ENCODE data around the gene OR8B8.

GRCh38 chr11:124465368-124465767 is 19.9 kb upstream of the OR8B8 start:
- no peak for TF ChIP-seq POLR2A (IDR thresholded peaks at IDR 0.05; ENCODE audit: low read depth, low read length)
- no peak for TF ChIP-seq CTCF (conservative IDR thresholded peaks at IDR 0.05; ENCODE audit: low read depth, low read length)
- TF ChIP-seq ELK1 (IDR thresholded peaks at IDR 0.05; ENCODE audit: borderline replicate concordance, low read depth, low read length): no peak
- TF ChIP-seq BHLHE40 (IDR thresholded peaks at IDR 0.05; ENCODE audit: low read depth, low read length): no peak
- TF ChIP-seq RAD21 (IDR thresholded peaks at IDR 0.05; ENCODE audit: low read length): no peak
- TF ChIP-seq CEBPB (IDR thresholded peaks at IDR 0.05; ENCODE audit: low read depth, low read length): no peak
- no peak for TF ChIP-seq MAZ (IDR thresholded peaks at IDR 0.05; ENCODE audit: borderline replicate concordance, low read depth, low read length)
- no peak for TF ChIP-seq SMC3 (IDR thresholded peaks at IDR 0.05; ENCODE audit: low read depth, low read length)
- TF ChIP-seq RCOR1 (IDR thresholded peaks at IDR 0.05; ENCODE audit: insufficient replicate concordance, low read length): no peak
- TF ChIP-seq MAFK (IDR thresholded peaks at IDR 0.05; ENCODE audit: low read depth, low read length): no peak
- no peak for TF ChIP-seq USF2 (IDR thresholded peaks at IDR 0.05; ENCODE audit: low read depth, low read length)
- TF ChIP-seq RFX5 (IDR thresholded peaks at IDR 0.05; ENCODE audit: low read depth, low read length): no peak
- no peak for TF ChIP-seq MXI1 (IDR thresholded peaks at IDR 0.05; ENCODE audit: borderline replicate concordance, low read depth, low read length)
